BLaER1 (cell line): Measurements from ENCODE around the gene PSTPIP2.
A peak's percentile ranks its signal among the peaks of the same experiment; 100 is the strongest.
"Not testable (repeated sequence)": the region's sequence is repeated elsewhere in the genome, so short reads cannot be mapped to it uniquely, and the experiment has no call there.

Experiments used
- H3K27ac ChIP-seq: shearing (Covaris generic); formaldehyde crosslinking; 2 replicates; pipeline ENCODE4 v1.8.1; 2022
- H3K27me3 ChIP-seq: shearing (Covaris generic); formaldehyde crosslinking; 2 replicates; pipeline ENCODE4 v1.8.1; 2022
- H3K36me3 ChIP-seq: shearing (Covaris generic); formaldehyde crosslinking; 2 replicates; pipeline ENCODE4 v1.8.1; 2022
- H3K4me1 ChIP-seq: shearing (Covaris generic); formaldehyde crosslinking; 2 replicates; pipeline ENCODE4 v1.8.1; 2022
- H3K4me2 ChIP-seq: shearing (Covaris generic); formaldehyde crosslinking; 2 replicates; pipeline ENCODE4 v1.8.1; 2022
- H3K4me3 ChIP-seq: shearing (Covaris generic); formaldehyde crosslinking; 2 replicates; pipeline ENCODE4 v1.8.1; 2022
- H3K9ac ChIP-seq: shearing (Covaris generic); formaldehyde crosslinking; 2 replicates; pipeline ENCODE4 v1.8.1; 2022
- H3K9me3 ChIP-seq: shearing (Covaris generic); formaldehyde crosslinking; 2 replicates; pipeline ENCODE4 v1.8.1; 2022
- H4K20me1 ChIP-seq: shearing (Covaris generic); formaldehyde crosslinking; 2 replicates; pipeline ENCODE4 v1.8.1; 2022
- Cebpa-rat ChIP-seq: shearing (Covaris generic); IDR thresholded peaks from 2 replicates; pipeline ENCODE4 v1.8.1; 2022

Gene PSTPIP2

GRCh38 chr18:45976566-45976965 lies 95.5 kb downstream of the PSTPIP2 start:
- Histone ChIP-seq H3K9me3 (no peaks in the 10 kb centered on the region), H3K27ac (no peak overlapping the region), H3K4me3 (no peak overlapping the region), H3K27me3 (no peaks in the 10 kb centered on the region), H4K20me1 (no peaks in the 10 kb centered on the region), H3K9ac (no peak overlapping the region), H3K36me3 (no peaks in the 10 kb centered on the region), H3K4me2 (no peak overlapping the region), H3K4me1 (peaks cover 13% of the 10 kb centered on the region)
- no peak for TF ChIP-seq Cebpa-rat

DNA sequence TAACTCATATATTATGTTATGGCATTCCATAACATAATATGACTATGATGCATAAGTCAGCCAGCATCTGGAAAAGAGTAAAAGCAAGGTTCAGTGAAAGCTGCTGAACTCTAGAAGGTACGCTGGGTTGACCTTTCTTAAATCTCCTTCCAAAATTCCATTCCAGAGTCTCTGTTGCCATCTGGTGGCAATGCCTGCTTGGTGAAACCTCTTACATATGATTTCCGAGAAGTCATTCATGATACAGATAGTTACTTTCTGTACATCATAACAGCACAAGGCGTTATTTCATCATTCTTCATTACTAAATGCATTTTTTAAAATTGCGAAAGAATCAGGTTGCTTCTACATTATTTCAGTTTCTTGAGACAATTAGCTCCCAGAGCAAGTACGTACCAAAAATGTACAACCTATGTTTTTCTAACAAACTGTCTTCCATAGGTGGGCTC lies 97.9 kb downstream of the PSTPIP2 start:
- TF ChIP-seq Cebpa-rat: no peak
- Histone ChIP-seq H3K27me3 (no peaks in the 10 kb centered on the region), H3K27ac (no peak overlapping the region), H3K9me3 (no peaks in the 10 kb centered on the region), H3K4me3 (no peak overlapping the region), H3K9ac (no peak overlapping the region), H3K4me2 (no peak overlapping the region), H3K36me3 (no peaks in the 10 kb centered on the region), H3K4me1 (peaks cover 13% of the 10 kb centered on the region), H4K20me1 (no peaks in the 10 kb centered on the region)

DNA sequence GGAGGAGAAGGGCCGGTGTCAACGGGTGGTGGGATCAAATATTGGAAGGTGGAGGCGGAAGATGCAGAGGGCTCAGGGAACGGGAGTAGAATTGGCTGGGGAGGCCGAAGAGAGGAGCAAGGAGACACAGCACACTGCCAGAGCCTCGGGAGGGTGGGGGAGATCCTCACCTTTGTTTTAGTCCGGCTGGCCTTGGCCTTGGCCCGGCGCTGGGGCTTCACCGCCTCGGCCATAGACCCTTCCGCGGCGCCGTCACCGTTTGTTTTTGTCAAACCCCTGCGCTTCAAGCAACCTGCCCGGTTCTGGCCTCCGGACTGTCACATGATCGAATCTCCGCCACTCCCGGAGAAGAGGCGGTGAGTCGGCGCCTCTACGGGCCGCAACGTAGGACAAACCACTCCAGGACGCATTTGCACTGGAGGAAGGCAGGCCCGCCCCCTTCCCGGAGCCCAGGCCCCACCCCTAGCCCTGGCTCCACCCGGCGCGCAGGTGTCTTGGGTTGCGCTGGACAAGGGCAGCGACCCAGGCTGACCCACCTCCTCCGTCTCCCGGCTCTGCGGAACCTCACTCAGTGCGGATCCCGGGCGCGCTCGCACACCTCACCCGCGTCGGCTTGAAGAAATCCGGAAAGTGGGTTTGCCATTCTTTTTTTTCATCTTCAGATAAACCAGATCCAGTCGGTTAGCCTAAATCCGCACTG lies 104.9 kb downstream of the PSTPIP2 start, which contains the start of gene EPG5:
TSS of gene EPG5 (minus strand) at position 323 of the 700 bp plus-strand sequence. CDS start at position 233, 90 bp downstream.
- peak within 1 kb of the TSS; percentile 78 for H3K9ac ChIP-seq
- peaks cover 9% of the 10 kb centered on the region for H3K36me3 ChIP-seq
- H3K27me3 ChIP-seq: no peaks in the 10 kb centered on the region
- TF ChIP-seq Cebpa-rat: no peak
- H3K4me1 ChIP-seq: peaks cover 30% of the 10 kb centered on the region
- peak within 1 kb of the TSS; percentile 69 for H3K27ac ChIP-seq
- peaks cover 9% of the 10 kb centered on the region; the same call in 1 of the 2 replicates for H4K20me1 ChIP-seq
- no peaks in the 10 kb centered on the region for H3K9me3 ChIP-seq
- peak within 1 kb of the TSS; percentile 80 for H3K4me3 ChIP-seq
- H3K4me2 ChIP-seq: peak within 1 kb of the TSS; percentile 88

DNA sequence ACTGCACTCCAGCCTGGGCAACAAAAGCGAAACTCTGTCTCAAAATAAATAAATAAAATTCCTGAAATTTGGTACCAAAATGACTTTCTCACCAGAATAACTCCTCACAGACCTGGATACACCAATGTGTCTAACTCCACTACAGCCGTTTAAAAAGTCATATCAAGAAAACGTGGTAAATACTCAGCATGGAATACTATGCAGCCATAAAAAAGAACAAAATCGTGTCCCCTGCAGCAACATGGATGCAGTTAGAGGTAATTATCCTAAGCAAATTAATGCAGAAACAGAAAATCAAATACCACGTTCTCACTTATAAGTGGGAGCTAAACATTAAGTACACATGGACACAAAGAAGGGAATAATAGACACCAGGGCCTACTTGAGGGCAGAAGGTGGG lies 107.1 kb downstream of the PSTPIP2 start:
- peaks cover 14% of the 10 kb centered on the region for H4K20me1 ChIP-seq
- not testable (repeated sequence) for H3K9ac ChIP-seq, H3K4me3 ChIP-seq, H3K27me3 ChIP-seq, H3K9me3 ChIP-seq, H3K27ac ChIP-seq, H3K4me2 ChIP-seq
- H3K36me3 ChIP-seq: peaks cover 17% of the 10 kb centered on the region
- peaks cover 33% of the 10 kb centered on the region for H3K4me1 ChIP-seq

GRCh38 chr18:45962866-45963265 lies 109.2 kb downstream of the PSTPIP2 start:
- Histone ChIP-seq H4K20me1 (peaks cover 32% of the 10 kb centered on the region), H3K9me3 (no peaks in the 10 kb centered on the region), H3K9ac (peak overlapping the region; percentile 25; the same call in 1 of the 2 replicates), H3K27ac (peak overlapping the region; percentile 69), H3K4me3 (no peak overlapping the region), H3K4me1 (peaks cover 33% of the 10 kb centered on the region), H3K4me2 (peak overlapping the region; percentile 65), H3K27me3 (no peaks in the 10 kb centered on the region), H3K36me3 (peaks cover 17% of the 10 kb centered on the region)
- TF ChIP-seq Cebpa-rat: no peak

- peaks cover 29% of the 10 kb centered on the region for H3K4me1 ChIP-seq
- peak overlapping the region; percentile 65 for H3K4me2 ChIP-seq
- peak overlapping the region; percentile 69; the same call in 1 of the 2 replicates for H3K27ac ChIP-seq
- H3K4me3 ChIP-seq: no peak overlapping the region
- no peak for TF ChIP-seq Cebpa-rat
- peaks cover 36% of the 10 kb centered on the region for H4K20me1 ChIP-seq
- 0 out of 2 replicates have a peak overlapping the region, but pooled peaks have one; percentile 25 for H3K9ac ChIP-seq
- no peaks in the 10 kb centered on the region for H3K27me3 ChIP-seq
- no peaks in the 10 kb centered on the region for H3K9me3 ChIP-seq
- peaks cover 17% of the 10 kb centered on the region for H3K36me3 ChIP-seq
These were observed 109.6 kb downstream of the PSTPIP2 start for GRCh38 chr18:45962461-45962860.

DNA sequence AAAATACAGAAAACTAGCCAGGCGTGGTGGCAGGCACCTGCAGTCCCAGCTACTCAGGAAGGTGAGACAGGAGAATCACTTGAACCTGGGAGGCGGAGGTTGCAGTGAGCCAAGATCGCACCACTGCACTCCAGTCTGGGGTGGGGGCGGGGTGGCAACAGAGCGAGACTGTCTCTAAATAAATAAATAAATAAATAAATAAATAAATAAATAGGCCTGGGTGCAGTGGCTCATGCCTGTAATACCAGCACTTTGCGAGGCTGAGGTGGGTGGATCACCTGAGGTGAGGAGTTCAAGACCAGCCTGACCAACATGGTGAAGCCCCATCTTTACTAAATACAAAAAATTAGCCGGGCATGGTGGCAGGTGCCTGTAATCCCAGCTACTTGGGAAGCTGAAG lies 112.6 kb downstream of the PSTPIP2 start:
- H3K9ac ChIP-seq, H3K4me2 ChIP-seq, H3K4me3 ChIP-seq, H3K9me3 ChIP-seq, H3K27me3 ChIP-seq, H3K27ac ChIP-seq: not testable (repeated sequence)
- peaks cover 44% of the 10 kb centered on the region for H4K20me1 ChIP-seq
- H3K36me3 ChIP-seq: peaks cover 21% of the 10 kb centered on the region
- peaks cover 20% of the 10 kb centered on the region for H3K4me1 ChIP-seq

GRCh38 chr18:45958730-45959129 lies 113.3 kb downstream of the PSTPIP2 start:
- no peaks in the 10 kb centered on the region for H3K27me3 ChIP-seq
- H4K20me1 ChIP-seq: peaks cover 50% of the 10 kb centered on the region
- no peak for TF ChIP-seq Cebpa-rat
- H3K4me2 ChIP-seq: no peak overlapping the region
- H3K9me3 ChIP-seq: no peaks in the 10 kb centered on the region
- no peak overlapping the region for H3K27ac ChIP-seq
- no peak overlapping the region for H3K9ac ChIP-seq
- H3K4me1 ChIP-seq: peaks cover 19% of the 10 kb centered on the region
- H3K4me3 ChIP-seq: no peak overlapping the region
- peaks cover 27% of the 10 kb centered on the region for H3K36me3 ChIP-seq

DNA sequence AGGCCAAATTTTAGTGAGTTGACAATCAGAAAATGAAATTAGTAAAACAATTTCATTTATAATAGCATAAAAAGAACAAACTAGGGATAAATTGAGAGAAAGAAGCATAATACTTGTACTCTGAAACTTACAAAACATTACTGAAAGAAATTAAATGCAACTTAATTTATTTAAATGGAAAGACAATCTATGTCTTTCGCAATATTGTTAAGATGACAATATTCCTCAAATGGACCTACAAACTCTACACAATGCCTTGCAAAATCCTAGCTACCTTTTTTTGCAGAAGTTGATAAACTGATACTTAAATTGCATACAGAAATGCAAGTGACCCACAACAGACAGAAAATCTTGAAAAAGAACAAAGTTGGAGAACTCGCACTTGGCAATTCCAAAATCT lies 114.0 kb downstream of the PSTPIP2 start:
- Histone ChIP-seq H3K4me2 (no peak overlapping the region), H3K9me3 (no peaks in the 10 kb centered on the region), H4K20me1 (peaks cover 51% of the 10 kb centered on the region), H3K4me3 (no peak overlapping the region), H3K36me3 (peaks cover 35% of the 10 kb centered on the region), H3K27ac (no peak overlapping the region), H3K4me1 (peaks cover 12% of the 10 kb centered on the region), H3K27me3 (no peaks in the 10 kb centered on the region), H3K9ac (no peak overlapping the region)
- no peak for TF ChIP-seq Cebpa-rat

- Histone ChIP-seq H3K9me3 (no peaks in the 10 kb centered on the region), H3K4me1 (peaks cover 3% of the 10 kb centered on the region), H3K4me3 (no peak overlapping the region), H3K4me2 (no peak overlapping the region), H4K20me1 (peaks cover 47% of the 10 kb centered on the region), H3K36me3 (peaks cover 44% of the 10 kb centered on the region), H3K9ac (no peak overlapping the region), H3K27ac (no peak overlapping the region), H3K27me3 (no peaks in the 10 kb centered on the region)
- TF ChIP-seq Cebpa-rat: no peak
These were observed 115.0 kb downstream of the PSTPIP2 start for GRCh38 chr18:45957100-45957499.
